ENCODE measurements around the gene HUS1B.

DNA sequence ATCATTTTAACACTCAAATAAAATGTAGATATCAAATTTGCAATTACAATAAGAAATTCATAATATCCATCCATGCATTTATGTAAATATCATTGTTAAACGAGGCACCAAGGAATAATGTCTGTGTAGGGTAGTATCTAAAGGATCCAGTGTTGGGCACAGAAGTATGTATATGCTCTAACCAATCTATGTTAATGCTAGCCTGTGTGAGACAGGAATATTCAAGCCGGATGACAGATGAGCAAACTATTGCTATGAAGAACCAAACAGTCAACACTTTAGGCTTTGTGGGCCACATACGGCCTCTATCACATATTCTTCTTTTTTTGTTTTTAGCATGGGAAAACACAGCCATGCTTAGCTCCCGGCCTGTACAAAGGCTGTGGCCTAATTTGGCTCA, 45.0 kb downstream of the HUS1B start:
- TF ChIP-seq, protein P1, sequence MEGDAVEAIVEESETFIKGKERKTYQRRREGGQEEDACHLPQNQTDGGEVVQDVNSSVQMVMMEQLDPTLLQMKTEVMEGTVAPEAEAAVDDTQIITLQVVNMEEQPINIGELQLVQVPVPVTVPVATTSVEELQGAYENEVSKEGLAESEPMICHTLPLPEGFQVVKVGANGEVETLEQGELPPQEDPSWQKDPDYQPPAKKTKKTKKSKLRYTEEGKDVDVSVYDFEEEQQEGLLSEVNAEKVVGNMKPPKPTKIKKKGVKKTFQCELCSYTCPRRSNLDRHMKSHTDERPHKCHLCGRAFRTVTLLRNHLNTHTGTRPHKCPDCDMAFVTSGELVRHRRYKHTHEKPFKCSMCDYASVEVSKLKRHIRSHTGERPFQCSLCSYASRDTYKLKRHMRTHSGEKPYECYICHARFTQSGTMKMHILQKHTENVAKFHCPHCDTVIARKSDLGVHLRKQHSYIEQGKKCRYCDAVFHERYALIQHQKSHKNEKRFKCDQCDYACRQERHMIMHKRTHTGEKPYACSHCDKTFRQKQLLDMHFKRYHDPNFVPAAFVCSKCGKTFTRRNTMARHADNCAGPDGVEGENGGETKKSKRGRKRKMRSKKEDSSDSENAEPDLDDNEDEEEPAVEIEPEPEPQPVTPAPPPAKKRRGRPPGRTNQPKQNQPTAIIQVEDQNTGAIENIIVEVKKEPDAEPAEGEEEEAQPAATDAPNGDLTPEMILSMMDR (IDR thresholded peaks at IDR 0.05; ENCODE audit: low read depth, low read length, poor library complexity, severe bottlenecking), result no peak
- no peak for TF ChIP-seq EZH2phosphoT487 (IDR thresholded peaks at IDR 0.05; ENCODE audit: borderline replicate concordance, low read length)
